ENCODE measurements around the gene TKT.
"Not testable (repeated sequence)": the region's sequence is repeated elsewhere in the genome, so short reads cannot be mapped to it uniquely, and the experiment has no call there.

Gene TKT

GRCh38 chr3:53273146-53273670 lies 17.4 kb upstream of the TKT start:
- no peak for TF ChIP-seq CTCF (IDR thresholded peaks at IDR 0.05; ENCODE audit: insufficient read depth, missing control alignments)
- FAIRE-seq (no peak), DNase-seq (ENCODE audit: insufficient read length, low spot score) (no peak)

- FAIRE-seq = no peak
- no peak for TF ChIP-seq CTCF (IDR thresholded peaks at IDR 0.05; ENCODE audit: insufficient read depth, missing control alignments)
- DNase-seq (ENCODE audit: insufficient read length, low spot score) = no peak
Measured at GRCh38 chr3:53269888-53270880, 14.4 kb upstream of the TKT start.

- DNase-seq (ENCODE audit: insufficient read length, low spot score); FAIRE-seq: not testable (repeated sequence)
Measured at GRCh38 chr3:53269193-53269592, 13.4 kb upstream of the TKT start.

- TF ChIP-seq CTCF (IDR thresholded peaks at IDR 0.05; ENCODE audit: insufficient read depth, missing control alignments) = no peak
- FAIRE-seq = no peak
- DNase-seq (ENCODE audit: insufficient read length, low spot score) = no peak
Measured at GRCh38 chr3:53267766-53268165, 11.9 kb upstream of the TKT start.

GRCh38 chr3:53264718-53265117 lies 8.9 kb upstream of the TKT start:
- no peak for TF ChIP-seq CTCF (IDR thresholded peaks at IDR 0.05; ENCODE audit: insufficient read depth, missing control alignments)
- DNase-seq (ENCODE audit: insufficient read length, low spot score) = no peak
- no peak for FAIRE-seq

- FAIRE-seq (no peak), DNase-seq (ENCODE audit: insufficient read length, low spot score) (no peak)
- TF ChIP-seq CTCF (IDR thresholded peaks at IDR 0.05; ENCODE audit: insufficient read depth, missing control alignments) = no peak
Measured at GRCh38 chr3:53263907-53264306, 8.1 kb upstream of the TKT start.

GRCh38 chr3:53261712-53262111 lies 5.9 kb upstream of the TKT start:
- TF ChIP-seq CTCF (IDR thresholded peaks at IDR 0.05; ENCODE audit: insufficient read depth, missing control alignments) = no peak
- DNase-seq (ENCODE audit: insufficient read length, low spot score) (no peak), FAIRE-seq (no peak)

Measured in D721Med (cell line).